Caco-2 (cell line): Measurements from ENCODE around the gene INO80. TPM values are rescaled to one million over a fixed set of nuclear protein-coding genes. Genes with fewer than 3 reads are reported as not detected.
A peak's percentile ranks its signal among the peaks of the same experiment; 100 is the strongest.

Experiments used
- BruUV-seq: library from RNA; stranded (reverse); fragments of 400-500 nt; replicated peaks from 2 replicates; lab custom pipeline; 2021; lab: Mats Ljungman, UMichigan
- CTCF ChIA-PET: fragments of 300-600 bp; sonication (Branson Sonifier 250); formaldehyde crosslinking; loops from one replicate; lab custom pipeline; 2022; ENCODE audit warnings: antibody characterized with exemption; lab: Charles Lee
- POLR2A ChIA-PET: fragments of 300-600 bp; sonication (Branson Sonifier 250); formaldehyde crosslinking; loops from one replicate; lab custom pipeline; 2022; ENCODE audit warnings: antibody characterized with exemption; lab: Charles Lee
- DNase-seq, 2 experiments: peaks; one replicate each; pipeline versions ENCODE4 v3.0.0 to v3.0.0-alpha.2; 2020 to 2022
- H3K27me3 ChIP-seq: replicated peaks from 2 replicates; pipeline ENCODE4 v1.6.0; 2011; ENCODE audit warnings: low read length; ENCODE audit not compliant: control insufficient read depth, insufficient read depth
- H3K36me3 ChIP-seq: 2 replicates; pipeline ENCODE4 v1.5.1; 2011; ENCODE audit warnings: low read length; ENCODE audit not compliant: control insufficient read depth, insufficient read depth
- H3K4me1 ChIP-seq: fragments of 250-450 bp; sonication (Bioruptor Pico); 2 replicates; pipeline ENCODE4 v1.5.1; 2020; ENCODE audit warnings: mild to moderate bottlenecking
- H3K4me3 ChIP-seq: 2 replicates; pipeline ENCODE4 v1.5.1; 2011; ENCODE audit warnings: low read depth, mild to moderate bottlenecking, control low read depth, low read length
- H3K9me3 ChIP-seq: fragments of 250-450 bp; sonication (Bioruptor Pico); 2 replicates; pipeline ENCODE4 v1.5.1; 2020; ENCODE audit warnings: mild to moderate bottlenecking, moderate library complexity
- H3K27ac Mint-ChIP-seq: one replicate; pipeline ENCODE4 v1.8.0; 2022; ENCODE audit warnings: mixed read lengths; ENCODE audit not compliant: unreplicated experiment
- H3K27me3 Mint-ChIP-seq: one replicate; pipeline ENCODE4 v1.8.0; 2022; ENCODE audit warnings: mixed read lengths; ENCODE audit not compliant: insufficient read depth, unreplicated experiment
- H3K36me3 Mint-ChIP-seq: one replicate; pipeline ENCODE4 v1.8.0; 2022; ENCODE audit warnings: mild to moderate bottlenecking, mixed read lengths; ENCODE audit not compliant: insufficient read depth, unreplicated experiment
- H3K4me1 Mint-ChIP-seq: one replicate; pipeline ENCODE4 v1.8.0; 2022; ENCODE audit warnings: low read depth, mixed read lengths; ENCODE audit not compliant: unreplicated experiment
- H3K4me3 Mint-ChIP-seq: one replicate; pipeline ENCODE4 v1.8.0; 2022; ENCODE audit warnings: mild to moderate bottlenecking, moderate library complexity, mixed read lengths; ENCODE audit not compliant: unreplicated experiment
- H3K9me3 Mint-ChIP-seq: one replicate; pipeline ENCODE4 v1.8.0; 2022; ENCODE audit warnings: mixed read lengths; ENCODE audit not compliant: unreplicated experiment
- CTCF ChIP-seq, 2 experiments: fragments of 200-600 bp in 1 of 2; IDR thresholded peaks; 1 replicate in 1 of 2; 2 replicates in 1 of 2; pipeline versions ENCODE4 v1.5.1 to v1.8.0; 2011 to 2022; ENCODE audit warnings: antibody characterized with exemption in 1 of 2, control low read depth in 1 of 2, inconsistent platforms in 1 of 2, low read depth in 1 of 2, low read length in 1 of 2, mild to moderate bottlenecking in 1 of 2, moderate library complexity in 1 of 2; ENCODE audit not compliant: insufficient read depth in 1 of 2, severe bottlenecking in 1 of 2, unreplicated experiment in 1 of 2
- intact Hi-C: fragments of 100-400 bp; cut with micrococcal nuclease; formaldehyde crosslinking; loops from one replicate; pipeline ENCODE4 v1.10.0; 2022; ENCODE audit not compliant: unreplicated experiment
- total RNA-seq: library from RNA; stranded (reverse); gene quantifications from 2 replicates; pipeline ENCODE4 v1.2.3, GENCODE V29; 2022

The INO80 gene
- total RNA-seq, 1 experiment from 2014 or later: 24.4 TPM

GRCh38 chr15:40931300-40932142 lies 184.6 kb downstream of the INO80 start:
- Mint-ChIP-seq H3K4me1 (peaks cover 35% of the 10 kb centered on the region), H3K9me3 (no peaks in the 10 kb centered on the region), H3K27me3 (no peaks in the 10 kb centered on the region), H3K36me3 (peaks cover 12% of the 10 kb centered on the region), H3K4me3 (peak overlapping the region; percentile 84), H3K27ac (no peak overlapping the region)
- intact Hi-C loops: loop anchor here (1.0 kb wide), 1 partner anchor 10 kb away; no protein-coding TSS in a partner anchor
- Histone ChIP-seq H3K4me3 (peak overlapping the region; percentile 65), H3K27me3 (no peaks in the 10 kb centered on the region), H3K36me3 (peaks cover 2% of the 10 kb centered on the region), H3K4me1 (peaks cover 34% of the 10 kb centered on the region), H3K9me3 (no peaks in the 10 kb centered on the region)
- DNase-seq: no peak
- CTCF ChIA-PET: interaction anchor here (1.1 to 2.2 kb wide), 10 partner anchors 10 to 87 kb away, joined by 4 to 56 read pairs (median 13); partner anchors contain the start of gene CHAC1
- no TSS peak for BruUV-seq
- TF ChIP-seq CTCF (IDR thresholded peaks at IDR 0.05; ENCODE audit: insufficient read depth in 1 of 2, low read depth in 1 of 2, low read length in 1 of 2, severe bottlenecking in 1 of 2, unreplicated experiment in 1 of 2): no peak
- POLR2A ChIA-PET: interaction anchor here (1.7 kb wide), 1 partner anchor 21 kb away, joined by 8 read pairs; the partner anchor contains the start of gene CHAC1

GRCh38 chr15:40930430-40931299 lies 185.4 kb downstream of the INO80 start:
- Histone ChIP-seq H3K27me3 (no peaks in the 10 kb centered on the region), H3K36me3 (peaks cover 2% of the 10 kb centered on the region), H3K4me1 (peaks cover 34% of the 10 kb centered on the region), H3K9me3 (no peaks in the 10 kb centered on the region), H3K4me3 (peak overlapping the region; percentile 65)
- POLR2A ChIA-PET: interaction anchor here (0.6 to 1.9 kb wide), 6 partner anchors 11 to 353 kb away, joined by 3 to 21 read pairs (median 7); partner anchors contain the start of genes CHAC1 and VPS18
- peak overlapping the region; percentile 88 for H3K27ac Mint-ChIP-seq
- H3K36me3 Mint-ChIP-seq: peaks cover 12% of the 10 kb centered on the region
- H3K27me3 Mint-ChIP-seq: no peaks in the 10 kb centered on the region
- CTCF ChIA-PET: interaction anchor here (0.5 to 2.2 kb wide), 33 partner anchors 9 to 519 kb away, joined by 3 to 56 read pairs (median 4); partner anchors contain the start of genes CHAC1, CHP1, EXD1 and RAD51
- TF ChIP-seq CTCF (IDR thresholded peaks at IDR 0.05; ENCODE audit: insufficient read depth in 1 of 2, low read depth in 1 of 2, low read length in 1 of 2, severe bottlenecking in 1 of 2, unreplicated experiment in 1 of 2): peak; percentile 77 to 97
- BruUV-seq: TSS peak; percentile 40
- intact Hi-C loops: no loop called here
- H3K4me3 Mint-ChIP-seq: peak overlapping the region; percentile 84
- H3K4me1 Mint-ChIP-seq: peaks cover 35% of the 10 kb centered on the region
- DNase-seq: peak; percentile 80 to 88
- no peaks in the 10 kb centered on the region for H3K9me3 Mint-ChIP-seq
